Activated CD8-positive, alpha-beta memory T cell treated with anti-CD3 and anti-CD28 coated beads, Interleukin-2, amount 50 U/mL, for 4 hours (primary cell): ENCODE data around the gene LYG1.
"Not testable (repeated sequence)": the region's sequence is repeated elsewhere in the genome, so short reads cannot be mapped to it uniquely, and the experiment has no call there.

ENCODE experiments used
- DNase-seq: peaks from one replicate; pipeline ENCODE4 v3.0.0-alpha.2; 2020

LYG1 gene

GRCh38 chr2:99301097-99301496, at the start of gene LYG1:
Gene LYG1 (minus strand): TSS chr2:99301197. CDS start chr2:99295670, 5,527 bp downstream.
- DNase-seq = not testable (repeated sequence)

- DNase-seq = no peak
Observed at GRCh38 chr2:99350194-99350593, 49.2 kb upstream of the LYG1 start.

GRCh38 chr2:99348173-99348572, 47.2 kb upstream of the LYG1 start:
- DNase-seq = no peak

- DNase-seq = no peak
Observed at GRCh38 chr2:99346218-99346617, 45.2 kb upstream of the LYG1 start.

- DNase-seq = not testable (repeated sequence)
Observed at GRCh38 chr2:99345446-99345845, 44.4 kb upstream of the LYG1 start.

- DNase-seq = no peak
Observed at GRCh38 chr2:99342536-99342935, 41.5 kb upstream of the LYG1 start.

- no peak for DNase-seq
Observed at GRCh38 chr2:99340669-99341236, 39.8 kb upstream of the LYG1 start.

- DNase-seq = no peak
Observed at GRCh38 chr2:99338029-99338585, 37.1 kb upstream of the LYG1 start.

- DNase-seq = peak; percentile 93
Observed at GRCh38 chr2:99337113-99338028, 36.4 kb upstream of the LYG1 start, which contains the start of gene EIF5B. Gene EIF5B (plus strand): TSS chr2:99337389. CDS start chr2:99337555, 166 bp downstream.

- no peak for DNase-seq
Observed at GRCh38 chr2:99336804-99337112, 35.8 kb upstream of the LYG1 start.

- DNase-seq = peak; percentile 96
Observed at GRCh38 chr2:99335911-99336803, 35.2 kb upstream of the LYG1 start, which contains the start of gene TXNDC9. Gene TXNDC9 (minus strand): TSS chr2:99336333. CDS start chr2:99333210, 3,123 bp downstream.

GRCh38 chr2:99325384-99325783, 24.4 kb upstream of the LYG1 start:
- DNase-seq = no peak

GRCh38 chr2:99317873-99318200, 16.8 kb upstream of the LYG1 start:
- not testable (repeated sequence) for DNase-seq

- no peak for DNase-seq
Observed at GRCh38 chr2:99317161-99317872, 16.3 kb upstream of the LYG1 start.

GRCh38 chr2:99299580-99299979, 1.4 kb downstream of the LYG1 start:
- no peak for DNase-seq

GRCh38 chr2:99297994-99298393, 3.0 kb downstream of the LYG1 start:
- no peak for DNase-seq

GRCh38 chr2:99285526-99285925, 15.5 kb downstream of the LYG1 start:
- no peak for DNase-seq

GRCh38 chr2:99279969-99280695, 20.9 kb downstream of the LYG1 start:
- DNase-seq = no peak

- DNase-seq = no peak
Observed at GRCh38 chr2:99278793-99279291, 22.2 kb downstream of the LYG1 start.

- DNase-seq = not testable (repeated sequence)
Observed at GRCh38 chr2:99278195-99278765, 22.7 kb downstream of the LYG1 start.

GRCh38 chr2:99275882-99276281, 25.1 kb downstream of the LYG1 start:
- no peak for DNase-seq
